HG03558 (cell line): Measurements from ENCODE around the gene PPFIA4.

ENCODE experiments used
- ATAC-seq: cut with Tn5 transposase; IDR thresholded peaks from one replicate; pipeline ENCODE4 v1.9.1; 2021; ENCODE audit warnings: moderate number of reproducible peaks; ENCODE audit not compliant: unreplicated experiment; ENCODE audit errors: extremely low read depth

The PPFIA4 gene

DNA sequence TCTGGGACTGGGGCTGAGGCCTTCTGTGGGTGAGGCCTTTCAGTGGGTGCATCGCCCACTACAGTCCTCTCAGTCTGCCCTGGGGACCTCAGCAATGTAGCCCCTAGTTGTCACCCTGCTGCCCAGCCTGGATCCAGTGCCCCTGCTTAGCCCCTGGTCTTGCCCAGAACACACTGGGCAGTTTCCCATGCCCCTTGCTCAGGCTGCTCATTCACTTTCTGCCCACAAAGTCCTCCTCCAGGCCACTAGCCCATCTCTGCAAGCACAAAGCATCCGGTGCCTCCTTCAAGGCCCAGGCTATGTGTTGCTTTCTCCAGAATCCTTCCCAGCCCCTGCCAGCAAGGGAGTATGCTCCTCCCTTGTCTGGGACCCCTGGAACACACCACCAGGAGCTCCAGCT is 95.9 kb downstream of the PPFIA4 start:
- no peak for ATAC-seq

GRCh38 chr1:203124011-203124410 is 97.7 kb downstream of the PPFIA4 start:
- ATAC-seq = no peak

GRCh38 chr1:203124546-203125317 is 98.4 kb downstream of the PPFIA4 start:
- no peak for ATAC-seq

DNA sequence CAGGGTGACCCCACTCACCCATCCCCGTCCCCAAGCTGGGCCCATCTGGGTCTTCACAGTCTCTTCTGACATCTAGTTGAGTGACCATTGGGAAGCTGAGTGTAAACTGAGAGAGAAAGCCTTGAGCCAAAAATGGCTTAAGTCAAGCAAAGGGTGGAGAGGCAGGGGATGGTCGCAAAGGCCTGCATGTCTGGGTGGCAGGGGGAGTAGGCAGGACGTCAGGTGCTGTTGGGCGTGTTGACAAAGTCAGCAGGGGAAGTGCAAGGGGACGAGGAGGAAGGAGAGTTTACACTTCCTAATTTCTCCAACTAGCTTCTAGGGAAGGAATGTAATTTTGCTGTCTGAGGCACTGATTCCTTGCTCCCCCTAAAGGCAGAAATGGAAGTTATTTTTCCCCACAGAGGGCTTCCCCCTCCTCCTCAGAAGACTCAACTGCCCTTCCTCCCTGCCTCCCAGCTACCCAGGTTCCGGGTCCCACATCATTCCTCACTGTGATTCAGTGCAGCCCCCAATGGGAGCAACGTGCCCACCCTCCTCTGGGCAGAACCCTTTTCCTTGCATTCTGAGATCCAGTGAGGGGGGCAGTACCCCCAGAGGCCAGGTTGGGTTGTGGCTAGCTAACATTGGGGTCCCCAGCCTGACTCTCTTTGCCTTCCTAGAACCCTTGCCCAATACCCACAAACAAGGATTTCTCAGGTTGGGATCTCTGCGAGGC is 100.0 kb downstream of the PPFIA4 start:
- ATAC-seq = no peak

- no peak for ATAC-seq
These were observed 100.8 kb downstream of the PPFIA4 start for GRCh38 chr1:203126866-203127665.

DNA sequence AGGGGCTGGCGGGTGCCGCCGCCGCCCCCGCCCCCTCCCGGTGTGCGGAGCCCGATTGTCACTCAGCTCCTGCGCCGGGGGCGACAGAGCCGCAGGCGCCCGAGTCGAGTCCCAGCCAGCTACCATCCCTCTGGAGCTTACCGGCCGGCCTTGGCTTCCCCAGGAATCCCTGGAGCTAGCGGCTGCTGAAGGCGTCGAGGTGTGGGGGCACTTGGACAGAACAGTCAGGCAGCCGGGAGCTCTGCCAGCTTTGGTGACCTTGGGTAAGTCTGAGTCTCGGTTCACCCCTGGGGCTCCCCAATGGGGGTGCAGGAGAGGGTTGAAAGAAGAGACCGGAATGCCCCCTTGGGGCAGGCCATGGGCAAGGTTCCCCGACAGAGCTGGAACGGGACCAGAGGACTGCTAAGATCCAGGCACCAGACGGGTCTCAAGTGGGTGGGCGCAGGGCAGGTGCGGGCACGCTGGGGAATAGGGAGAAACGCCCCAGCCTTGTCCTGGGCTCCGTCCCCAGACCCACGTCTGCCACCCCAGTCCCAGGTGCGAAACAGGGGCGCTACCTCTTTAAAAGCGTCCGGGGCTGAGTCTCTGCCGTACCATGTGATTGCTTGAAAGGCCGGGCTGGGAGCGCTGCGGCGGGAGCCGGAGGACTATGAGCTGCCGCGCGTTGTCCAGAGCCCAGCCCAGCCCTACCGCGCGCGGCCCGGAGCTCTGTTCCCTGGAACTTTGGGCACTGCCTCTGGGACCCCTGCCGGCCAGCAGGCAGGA is 101.6 kb downstream of the PPFIA4 start, which contains the start of gene ADORA1:
TSS of gene ADORA1 (plus strand) at position 61 of the 765 bp plus-strand sequence. CDS start 1,116 bp downstream, outside the sequence.
- ATAC-seq = no peak

GRCh38 chr1:203128431-203128715 is 102.1 kb downstream of the PPFIA4 start:
- ATAC-seq = no peak
